Measurements from ENCODE around the gene PDXK. TPM values are rescaled to one million over a fixed set of nuclear protein-coding genes. Genes with fewer than 3 reads are reported as not detected.

The PDXK gene
- total and polyA plus RNA-seq, 2 experiments from 2014 or later: 76.2 to 82.4 TPM

- H3K4me3 ChIP-seq: peak overlapping the region; percentile 89
- H3K9me3 ChIP-seq (ENCODE audit: low read depth): no peaks in the 10 kb centered on the region
- no peak for DNase-seq (ENCODE audit: low read depth in 1 of 2, low spot score in 1 of 2)
- no peak overlapping the region for H3K27ac ChIP-seq
- no peak for TF ChIP-seq CTCF (IDR thresholded peaks at IDR 0.05; ENCODE audit: low read depth, low read length)
- no peaks in the 10 kb centered on the region for H3K36me3 ChIP-seq
- peaks cover 6% of the 10 kb centered on the region for H3K27me3 ChIP-seq
- peaks cover 7% of the 10 kb centered on the region for H3K4me1 ChIP-seq (ENCODE audit: low read depth)
Measured at GRCh38 chr21:43717967-43718871, 710 bp upstream of the PDXK start.

- peaks cover 7% of the 10 kb centered on the region for H3K4me1 ChIP-seq (ENCODE audit: low read depth)
- no peak for DNase-seq (ENCODE audit: low read depth in 1 of 2, low spot score in 1 of 2)
- H3K27me3 ChIP-seq: peaks cover 6% of the 10 kb centered on the region
- no peaks in the 10 kb centered on the region for H3K9me3 ChIP-seq (ENCODE audit: low read depth)
- H3K27ac ChIP-seq: no peak overlapping the region
- no peak for TF ChIP-seq CTCF (IDR thresholded peaks at IDR 0.05; ENCODE audit: low read depth, low read length)
- H3K4me3 ChIP-seq: peak overlapping the region; percentile 89
- H3K36me3 ChIP-seq: no peaks in the 10 kb centered on the region
Measured at GRCh38 chr21:43719748-43720538, 1.0 kb downstream of the PDXK start.

GRCh38 chr21:43720539-43721166 lies 1.7 kb downstream of the PDXK start:
- TF ChIP-seq CTCF (IDR thresholded peaks at IDR 0.05; ENCODE audit: low read depth, low read length): no peak
- Histone ChIP-seq H3K27ac (no peak overlapping the region), H3K27me3 (peaks cover 6% of the 10 kb centered on the region), H3K4me1 (ENCODE audit: low read depth) (peaks cover 7% of the 10 kb centered on the region), H3K36me3 (no peaks in the 10 kb centered on the region), H3K9me3 (ENCODE audit: low read depth) (no peaks in the 10 kb centered on the region), H3K4me3 (peak overlapping the region; percentile 89)
- DNase-seq (ENCODE audit: low read depth in 1 of 2, low spot score in 1 of 2): no peak

GRCh38 chr21:43721206-43721605 lies 2.3 kb downstream of the PDXK start:
- Histone ChIP-seq H3K27me3 (peaks cover 5% of the 10 kb centered on the region), H3K4me3 (no peak overlapping the region), H3K36me3 (no peaks in the 10 kb centered on the region)

More at GRCh38 chr21:43721206-43721605, 2.3 kb downstream of the PDXK start:
- H3K9me3 ChIP-seq (ENCODE audit: low read depth): no peaks in the 10 kb centered on the region
- H3K27ac ChIP-seq: no peak overlapping the region
- H3K4me1 ChIP-seq (ENCODE audit: low read depth): peaks cover 7% of the 10 kb centered on the region
- no peak for TF ChIP-seq CTCF (IDR thresholded peaks at IDR 0.05; ENCODE audit: low read depth, low read length)
- no peak for DNase-seq (ENCODE audit: low read depth in 1 of 2, low spot score in 1 of 2)

Data from cardiac muscle cell (in vitro differentiated cells and primary cell).